PC-3 (cell line): ENCODE data around the gene REP15. TPM values are rescaled to one million over a fixed set of nuclear protein-coding genes. Genes with fewer than 3 reads are reported as not detected.

ENCODE experiments used
- ATAC-seq: fragments of 200-7000 bp; cut with Tn5 transposase; 2 replicates; pipeline ENCODE4 v1.9.1; 2020; ENCODE audit warnings: mild to moderate bottlenecking, moderate library complexity
- BruUV-seq: library from RNA; stranded (reverse); fragments of 400-500 nt; replicated peaks from 2 replicates; lab custom pipeline; 2021; lab: Mats Ljungman, UMichigan
- CTCF ChIA-PET: fragments of 300-600 bp; sonication (Branson Sonifier 250); formaldehyde crosslinking; loops from one replicate; lab custom pipeline; 2022; ENCODE audit warnings: antibody characterized with exemption; lab: Charles Lee
- POLR2A ChIA-PET: fragments of 300-600 bp; sonication (Branson Sonifier 250); formaldehyde crosslinking; loops from one replicate; lab custom pipeline; 2022; ENCODE audit warnings: antibody characterized with exemption; ENCODE audit not compliant: unreplicated experiment; lab: Charles Lee
- DNase-seq: peaks from one replicate; pipeline ENCODE4 v3.0.0-alpha.2; 2015
- H2AFZ ChIP-seq: fragments of 300-600 bp; sonication (generic); 2 replicates; pipeline ENCODE4 v1.6.0; 2016; ENCODE audit warnings: antibody characterized with exemption, low read length
- H3F3A ChIP-seq: fragments of 300-600 bp; sonication (generic); one replicate; pipeline ENCODE4 v1.6.0; 2017; ENCODE audit warnings: antibody characterized with exemption, low read length, control low read depth, mild to moderate bottlenecking; ENCODE audit not compliant: unreplicated experiment
- H3K27ac ChIP-seq: fragments of 300-600 bp; sonication (generic); 2 replicates; pipeline ENCODE4 v1.5.1; 2016; ENCODE audit warnings: mild to moderate bottlenecking, low read length
- H3K27me3 ChIP-seq: fragments of 300-600 bp; sonication (generic); 2 replicates; pipeline ENCODE4 v1.6.1; 2016; ENCODE audit warnings: low read length, mixed read lengths
- H3K36me3 ChIP-seq: fragments of 300-600 bp; sonication (generic); 2 replicates; pipeline ENCODE4 v1.6.1; 2016; ENCODE audit warnings: low read depth, mixed run types, low read length, mixed read lengths
- H3K4me1 ChIP-seq: fragments of 300-600 bp; sonication (generic); 2 replicates; pipeline ENCODE4 v1.5.1; 2016; ENCODE audit warnings: low read length; ENCODE audit not compliant: insufficient read depth
- H3K4me2 ChIP-seq: fragments of 300-600 bp; sonication (generic); 2 replicates; pipeline ENCODE4 v1.6.0; 2016; ENCODE audit warnings: low read length
- H3K4me3 ChIP-seq: fragments of 300-600 bp; sonication (generic); 2 replicates; pipeline ENCODE4 v1.5.1; 2016; ENCODE audit warnings: mild to moderate bottlenecking, low read length, mixed read lengths
- H3K79me2 ChIP-seq: fragments of 300-600 bp; sonication (generic); 2 replicates; pipeline ENCODE4 v1.6.1; 2017; ENCODE audit warnings: low read length, mixed read lengths
- H3K9ac ChIP-seq: fragments of 300-600 bp; sonication (generic); 2 replicates; pipeline ENCODE4 v1.6.0; 2016; ENCODE audit warnings: mild to moderate bottlenecking, low read length
- H3K9me2 ChIP-seq: fragments of 300-600 bp; sonication (generic); replicated peaks from 2 replicates; pipeline ENCODE4 v1.6.1; 2016; ENCODE audit warnings: mixed run types, low read length, mixed read lengths
- H3K9me3 ChIP-seq: fragments of 300-600 bp; sonication (generic); 2 replicates; pipeline ENCODE4 v1.6.1; 2016; ENCODE audit warnings: low read length, mixed read lengths
- H4K20me1 ChIP-seq: fragments of 300-600 bp; sonication (generic); 2 replicates; pipeline ENCODE4 v1.6.1; 2016; ENCODE audit warnings: low read length, mixed read lengths
- EZH2 ChIP-seq: fragments of 300-600 bp; sonication (generic); IDR thresholded peaks from one replicate; pipeline ENCODE4 v1.6.1; 2017; ENCODE audit warnings: antibody characterized with exemption, mild to moderate bottlenecking, low read length; ENCODE audit not compliant: unreplicated experiment
- EZH2phosphoT487 ChIP-seq: fragments of 300-600 bp; sonication (generic); IDR thresholded peaks from 2 replicates; pipeline ENCODE4 v1.6.1; 2018; ENCODE audit warnings: mild to moderate bottlenecking, antibody characterized with exemption, low read length, borderline replicate concordance
- intact Hi-C: fragments of 100-400 bp; cut with micrococcal nuclease; formaldehyde crosslinking; loops from 2 replicates; pipeline ENCODE4 v1.9.0; 2023
- total RNA-seq: library from RNA; depleted of rRNA; stranded (reverse); fragments of >200 nt; gene quantifications from 2 replicates; pipeline ENCODE4 v1.2.3, GENCODE V29; 2014
- TF ChIP-seq, protein P1 (sequence below): fragments of 300-600 bp; sonication (generic); conservative IDR thresholded peaks from 2 replicates; pipeline ENCODE4 v1.5.1; 2017; ENCODE audit warnings: antibody characterized with exemption, low read depth, mild to moderate bottlenecking, low read length

REP15 gene
- total RNA-seq, 1 experiment from 2014 or later, result 1.6 TPM

GRCh38 chr12:27673101-27673718 is 23.0 kb upstream of the REP15 start:
- Histone ChIP-seq H3K4me2 (no peak overlapping the region), H3K9me3 (no peaks in the 10 kb centered on the region), H3K4me3 (no peak overlapping the region), H3F3A (no peaks in the 10 kb centered on the region), H2AFZ (no peak overlapping the region), H3K36me3 (no peaks in the 10 kb centered on the region; the same call in 1 of the 2 replicates), H3K79me2 (no peaks in the 10 kb centered on the region), H3K27ac (no peak overlapping the region), H3K9me2 (no peaks in the 10 kb centered on the region), H3K9ac (no peak overlapping the region), H3K27me3 (no peaks in the 10 kb centered on the region), H3K4me1 (no peaks in the 10 kb centered on the region), H4K20me1 (no peaks in the 10 kb centered on the region)
- no TSS peak for BruUV-seq
- no peak for ATAC-seq
- TF ChIP-seq, protein P1, sequence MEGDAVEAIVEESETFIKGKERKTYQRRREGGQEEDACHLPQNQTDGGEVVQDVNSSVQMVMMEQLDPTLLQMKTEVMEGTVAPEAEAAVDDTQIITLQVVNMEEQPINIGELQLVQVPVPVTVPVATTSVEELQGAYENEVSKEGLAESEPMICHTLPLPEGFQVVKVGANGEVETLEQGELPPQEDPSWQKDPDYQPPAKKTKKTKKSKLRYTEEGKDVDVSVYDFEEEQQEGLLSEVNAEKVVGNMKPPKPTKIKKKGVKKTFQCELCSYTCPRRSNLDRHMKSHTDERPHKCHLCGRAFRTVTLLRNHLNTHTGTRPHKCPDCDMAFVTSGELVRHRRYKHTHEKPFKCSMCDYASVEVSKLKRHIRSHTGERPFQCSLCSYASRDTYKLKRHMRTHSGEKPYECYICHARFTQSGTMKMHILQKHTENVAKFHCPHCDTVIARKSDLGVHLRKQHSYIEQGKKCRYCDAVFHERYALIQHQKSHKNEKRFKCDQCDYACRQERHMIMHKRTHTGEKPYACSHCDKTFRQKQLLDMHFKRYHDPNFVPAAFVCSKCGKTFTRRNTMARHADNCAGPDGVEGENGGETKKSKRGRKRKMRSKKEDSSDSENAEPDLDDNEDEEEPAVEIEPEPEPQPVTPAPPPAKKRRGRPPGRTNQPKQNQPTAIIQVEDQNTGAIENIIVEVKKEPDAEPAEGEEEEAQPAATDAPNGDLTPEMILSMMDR, result no peak
- intact Hi-C loops, result no loop called here
- no peak for DNase-seq
- POLR2A ChIA-PET, result no interaction called here
- CTCF ChIA-PET, result no interaction called here

GRCh38 chr12:27674989-27675388 is 21.3 kb upstream of the REP15 start:
- Histone ChIP-seq H3K9ac (no peak overlapping the region), H3K36me3 (peaks cover 9% of the 10 kb centered on the region)

GRCh38 chr12:27680619-27681018 is 15.6 kb upstream of the REP15 start:
- Histone ChIP-seq H3K27ac (no peak overlapping the region), H3F3A (no peaks in the 10 kb centered on the region), H3K9ac (no peak overlapping the region), H3K4me3 (no peak overlapping the region), H4K20me1 (no peaks in the 10 kb centered on the region), H3K79me2 (no peaks in the 10 kb centered on the region), H3K27me3 (no peaks in the 10 kb centered on the region), H2AFZ (no peak overlapping the region), H3K4me2 (no peak overlapping the region), H3K9me3 (no peaks in the 10 kb centered on the region), H3K36me3 (peaks cover 24% of the 10 kb centered on the region), H3K9me2 (no peaks in the 10 kb centered on the region), H3K4me1 (no peaks in the 10 kb centered on the region)
- no TSS peak for BruUV-seq
- DNase-seq (no peak), ATAC-seq (no peak)
- CTCF ChIA-PET, result no interaction called here
- POLR2A ChIA-PET, result no interaction called here
- TF ChIP-seq, protein P1, result no peak
- TF ChIP-seq EZH2 (no peak), EZH2phosphoT487 (no peak)
- intact Hi-C loops, result no loop called here

More at GRCh38 chr12:27674989-27675388, 21.3 kb upstream of the REP15 start:
- no peaks in the 10 kb centered on the region for H3K9me2 ChIP-seq
- H3K27me3 ChIP-seq, result no peaks in the 10 kb centered on the region
- intact Hi-C loops, result no loop called here
- TF ChIP-seq, protein P1, result no peak
- no peak for TF ChIP-seq EZH2
- no peak for TF ChIP-seq EZH2phosphoT487
- no peaks in the 10 kb centered on the region for H3F3A ChIP-seq
- CTCF ChIA-PET, result interaction anchor here (0.6 kb wide), 1 partner anchor 240 kb away, joined by 3 read pairs; no protein-coding TSS in a partner anchor
- H3K4me1 ChIP-seq, result no peaks in the 10 kb centered on the region
- H3K4me2 ChIP-seq, result no peak overlapping the region
- no peaks in the 10 kb centered on the region for H3K9me3 ChIP-seq
- DNase-seq, result no peak
- H3K4me3 ChIP-seq, result no peak overlapping the region
- no peak for ATAC-seq
- H4K20me1 ChIP-seq, result no peaks in the 10 kb centered on the region
- H2AFZ ChIP-seq, result no peak overlapping the region
- no peak overlapping the region for H3K27ac ChIP-seq
- BruUV-seq, result no TSS peak
- no peaks in the 10 kb centered on the region for H3K79me2 ChIP-seq
- POLR2A ChIA-PET, result no interaction called here
